Activated CD4-positive, alpha-beta T cell treated with anti-CD3 and anti-CD28 coated beads for 36 hours (primary cell): Measurements from ENCODE around the gene BRINP2. TPM values are rescaled to one million over a fixed set of nuclear protein-coding genes. Genes with fewer than 3 reads are reported as not detected.

ENCODE experiments used
- ATAC-seq: fragments of 200-7000 bp; cut with Tn5 transposase; one replicate; pipeline ENCODE4 v1.10.0; 2021; ENCODE audit warnings: mild to moderate bottlenecking, moderate library complexity
- CTCF ChIA-PET: fragments of 350-600 bp; sonication (Branson Sonifier 250); formaldehyde crosslinking; loops from one replicate; lab custom pipeline; 2021; ENCODE audit warnings: antibody characterized with exemption; lab: Charles Lee
- POLR2A ChIA-PET: fragments of 350-600 bp; sonication (Branson Sonifier 250); formaldehyde crosslinking; loops from one replicate; lab custom pipeline; 2021; ENCODE audit warnings: antibody characterized with exemption, inconsistent platforms; lab: Charles Lee
- DNase-seq: peaks from one replicate; pipeline ENCODE4 v3.0.0-alpha.2; 2020
- H3K27ac Mint-ChIP-seq: one replicate; pipeline ENCODE4 v1.8.0; 2021; ENCODE audit warnings: mixed read lengths
- H3K27me3 Mint-ChIP-seq: one replicate; pipeline ENCODE4 v1.8.0; 2021; ENCODE audit warnings: mixed read lengths
- H3K36me3 Mint-ChIP-seq: one replicate; pipeline ENCODE4 v1.8.0; 2021; ENCODE audit warnings: low read depth, mixed read lengths
- H3K4me1 Mint-ChIP-seq: one replicate; pipeline ENCODE4 v1.8.0; 2021; ENCODE audit warnings: mixed read lengths
- H3K4me3 Mint-ChIP-seq: one replicate; pipeline ENCODE4 v1.8.0; 2021; ENCODE audit warnings: mild to moderate bottlenecking, moderate library complexity, mixed read lengths
- H3K9me3 Mint-ChIP-seq: one replicate; pipeline ENCODE4 v1.8.0; 2021; ENCODE audit warnings: low read depth, mixed read lengths
- intact Hi-C, 2 experiments: fragments of 100-400 bp; cut with DNase I in 1 of 2; cut with micrococcal nuclease in 1 of 2; formaldehyde crosslinking; loops; one replicate each; pipeline versions ENCODE4 v1.14.2 to v1.15.1; 2022 to 2024; cut with DNase I, micrococcal nuclease
- total RNA-seq, 2 experiments: library from RNA; stranded (reverse); gene quantifications; one replicate each; pipeline ENCODE4 v1.2.3, GENCODE V29; 2021

Gene BRINP2
- total RNA-seq, 2 experiments from 2014 or later = not detected

DNA sequence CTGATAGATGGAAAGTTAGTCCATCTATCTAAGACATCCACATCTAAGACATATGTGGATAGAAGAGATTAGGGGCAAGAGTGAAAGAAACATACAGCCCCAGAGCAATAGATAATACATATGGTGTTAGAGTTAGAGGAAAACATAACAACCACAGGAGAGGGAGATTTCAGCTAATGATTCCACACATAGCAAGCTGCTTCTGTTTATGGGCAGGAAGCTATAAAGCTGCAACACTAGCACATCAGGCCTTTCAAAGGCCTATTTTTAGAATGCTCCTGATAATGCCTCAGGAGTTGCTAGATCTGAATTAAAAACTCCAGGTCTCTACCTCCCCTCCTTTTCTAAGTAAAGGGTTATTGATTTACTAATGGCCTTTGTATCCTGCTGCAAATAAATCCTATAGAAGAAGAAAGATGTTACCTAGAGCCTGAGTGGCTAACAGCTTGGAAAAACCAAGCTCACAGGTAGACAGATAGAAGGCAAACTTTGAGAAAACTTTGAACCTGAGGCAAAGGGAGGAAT lies 36.1 kb downstream of the BRINP2 start:
- DNase-seq (no peak), ATAC-seq (no peak)
- ChIA-PET POLR2A (no interaction called here), CTCF (no interaction called here)
- Mint-ChIP-seq H3K9me3 (no peaks in the 10 kb centered on the region), H3K4me3 (no peak overlapping the region), H3K4me1 (no peaks in the 10 kb centered on the region), H3K27ac (no peak overlapping the region), H3K27me3 (no peaks in the 10 kb centered on the region), H3K36me3 (no peaks in the 10 kb centered on the region)
- intact Hi-C loops = no loop called here

- no peak for ATAC-seq
- Mint-ChIP-seq H3K36me3 (no peaks in the 10 kb centered on the region), H3K27ac (no peak overlapping the region), H3K9me3 (no peaks in the 10 kb centered on the region), H3K4me1 (no peaks in the 10 kb centered on the region), H3K4me3 (no peak overlapping the region), H3K27me3 (no peaks in the 10 kb centered on the region)
- ChIA-PET CTCF (no interaction called here), POLR2A (no interaction called here)
- intact Hi-C loops = no loop called here
- DNase-seq = no peak
These were observed 38.2 kb downstream of the BRINP2 start for GRCh38 chr1:177208920-177209319.

- H3K36me3 Mint-ChIP-seq = no peaks in the 10 kb centered on the region
- ChIA-PET CTCF (no interaction called here), POLR2A (no interaction called here)
- ATAC-seq = no peak
- no peaks in the 10 kb centered on the region for H3K27me3 Mint-ChIP-seq
- no peaks in the 10 kb centered on the region for H3K4me1 Mint-ChIP-seq
- intact Hi-C loops = no loop called here
- no peaks in the 10 kb centered on the region for H3K9me3 Mint-ChIP-seq
- H3K4me3 Mint-ChIP-seq = no peak overlapping the region
- H3K27ac Mint-ChIP-seq = no peak overlapping the region
- DNase-seq = no peak
These were observed 38.6 kb downstream of the BRINP2 start for GRCh38 chr1:177209357-177209756.

- ChIA-PET POLR2A (no interaction called here), CTCF (no interaction called here)
- DNase-seq = no peak
- ATAC-seq = no peak
- no peaks in the 10 kb centered on the region for H3K27me3 Mint-ChIP-seq
- H3K36me3 Mint-ChIP-seq = no peaks in the 10 kb centered on the region
- intact Hi-C loops = no loop called here
- H3K4me1 Mint-ChIP-seq = no peaks in the 10 kb centered on the region
- no peaks in the 10 kb centered on the region for H3K9me3 Mint-ChIP-seq
- H3K27ac Mint-ChIP-seq = no peak overlapping the region
- H3K4me3 Mint-ChIP-seq = no peak overlapping the region
These were observed 39.3 kb downstream of the BRINP2 start for GRCh38 chr1:177210071-177210470.

DNA sequence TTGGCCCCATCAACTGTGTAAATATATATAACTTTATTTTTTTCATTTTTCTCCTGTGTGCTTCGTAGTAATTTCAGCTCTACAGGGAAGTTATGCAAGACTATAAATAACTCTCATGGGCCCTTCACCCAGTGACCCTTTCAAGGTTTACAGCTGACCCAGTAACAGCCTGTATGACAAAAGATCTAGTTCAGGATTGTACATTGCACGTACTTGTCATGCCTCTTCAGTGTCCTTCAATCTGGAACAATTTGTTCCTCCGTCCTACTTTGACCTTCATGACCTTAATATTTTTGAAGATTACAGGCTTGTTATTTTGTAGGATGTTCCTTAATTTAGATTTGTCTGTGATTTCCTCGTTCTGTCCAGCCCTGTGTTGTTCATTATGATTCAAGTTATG lies 40.5 kb downstream of the BRINP2 start:
- ChIA-PET CTCF (interaction anchor here (0.7 kb wide), 1 partner anchor 59 kb away, joined by 3 read pairs; no protein-coding TSS in a partner anchor), POLR2A (no interaction called here)
- DNase-seq (no peak), ATAC-seq (no peak)
- H3K4me3 Mint-ChIP-seq = no peak overlapping the region
- no peak overlapping the region for H3K27ac Mint-ChIP-seq
- H3K36me3 Mint-ChIP-seq = no peaks in the 10 kb centered on the region
- H3K9me3 Mint-ChIP-seq = no peaks in the 10 kb centered on the region
- H3K27me3 Mint-ChIP-seq = no peaks in the 10 kb centered on the region
- intact Hi-C loops = no loop called here
- no peaks in the 10 kb centered on the region for H3K4me1 Mint-ChIP-seq

- intact Hi-C loops = no loop called here
- Mint-ChIP-seq H3K27ac (no peak overlapping the region), H3K4me3 (no peak overlapping the region), H3K4me1 (no peaks in the 10 kb centered on the region), H3K27me3 (no peaks in the 10 kb centered on the region), H3K9me3 (peaks cover 11% of the 10 kb centered on the region), H3K36me3 (no peaks in the 10 kb centered on the region)
- CTCF ChIA-PET = interaction anchor here (0.6 to 0.7 kb wide), 2 partner anchors 33 to 40 kb away, joined by 3 read pairs; no protein-coding TSS in a partner anchor
- ATAC-seq (no peak), DNase-seq (no peak)
- POLR2A ChIA-PET = interaction anchor here (0.6 kb wide), 1 partner anchor 100 kb away, joined by 3 read pairs; no protein-coding TSS in a partner anchor
These were observed 45.9 kb downstream of the BRINP2 start for GRCh38 chr1:177216587-177217202.

DNA sequence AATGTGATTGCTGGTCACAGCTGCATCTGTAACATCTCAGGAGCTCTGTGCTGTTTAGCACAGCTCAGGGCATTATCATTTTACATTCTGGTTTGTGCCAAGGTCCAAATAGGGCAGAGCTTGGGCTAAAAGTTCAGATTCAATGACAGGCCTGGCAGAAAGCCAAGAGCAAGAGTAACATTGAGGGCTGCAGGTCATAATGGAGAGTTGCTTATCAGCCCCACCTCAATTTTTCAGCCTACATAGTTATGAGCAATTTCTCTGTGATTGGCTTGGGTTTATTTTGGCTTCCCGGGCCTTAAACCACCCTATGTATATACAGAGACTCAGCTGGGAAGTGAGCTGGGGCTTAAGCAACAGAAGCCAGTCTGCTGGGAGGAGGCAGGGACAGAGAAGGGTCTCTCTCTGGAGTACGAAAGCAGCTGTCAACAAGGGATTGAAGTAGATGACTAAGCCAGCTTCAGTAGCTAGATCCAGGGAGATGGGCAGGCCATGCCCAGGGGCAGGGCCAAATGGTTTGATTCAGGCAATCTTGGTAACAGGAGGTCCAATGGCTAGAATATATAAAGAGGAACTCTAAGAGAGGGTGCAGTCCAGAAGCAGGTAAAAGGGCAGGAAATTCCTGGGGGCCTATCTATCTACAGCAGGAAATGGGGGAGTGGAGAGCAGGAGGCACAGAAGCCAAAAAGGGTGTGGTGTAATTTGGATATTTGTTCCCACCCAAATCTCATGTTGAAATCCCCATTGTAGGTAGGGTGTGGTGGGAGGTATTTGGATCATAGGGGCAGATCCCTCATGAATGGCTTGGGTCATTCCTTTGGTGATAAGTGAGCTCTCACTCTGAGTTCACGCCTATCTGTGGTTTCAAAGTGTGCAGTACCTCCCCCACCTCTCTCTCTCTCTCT lies 49.0 kb downstream of the BRINP2 start:
- H3K27me3 Mint-ChIP-seq = no peaks in the 10 kb centered on the region
- H3K9me3 Mint-ChIP-seq = peaks cover 11% of the 10 kb centered on the region
- no peaks in the 10 kb centered on the region for H3K36me3 Mint-ChIP-seq
- H3K4me3 Mint-ChIP-seq = no peak overlapping the region
- H3K4me1 Mint-ChIP-seq = no peaks in the 10 kb centered on the region
- ChIA-PET CTCF (no interaction called here), POLR2A (no interaction called here)
- H3K27ac Mint-ChIP-seq = no peak overlapping the region
- DNase-seq = no peak
- no peak for ATAC-seq
- intact Hi-C loops = no loop called here

DNA sequence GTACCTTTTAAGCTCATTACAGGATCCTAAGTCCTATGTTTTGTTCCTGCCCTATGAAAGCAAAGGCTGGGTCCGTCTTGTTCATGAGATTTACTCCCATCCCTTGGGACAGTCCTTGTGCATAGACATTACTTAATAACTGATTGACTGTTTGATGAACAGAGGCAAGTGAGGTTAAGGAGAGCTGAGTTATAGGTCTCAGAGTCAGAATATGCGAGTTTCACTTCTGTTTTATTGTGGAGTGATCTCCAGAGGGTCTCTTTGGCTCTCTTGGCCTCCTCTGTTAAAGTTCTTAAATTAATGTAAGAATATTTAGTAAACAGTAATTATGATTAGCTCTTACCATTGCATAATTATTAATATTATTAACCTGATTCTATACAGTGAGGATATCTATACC lies 52.6 kb downstream of the BRINP2 start:
- no peaks in the 10 kb centered on the region for H3K4me1 Mint-ChIP-seq
- DNase-seq (no peak), ATAC-seq (no peak)
- no peaks in the 10 kb centered on the region for H3K27me3 Mint-ChIP-seq
- CTCF ChIA-PET = interaction anchor here (0.7 kb wide), 1 partner anchor 1540 kb away, joined by 3 read pairs; no protein-coding TSS in a partner anchor
- POLR2A ChIA-PET = no interaction called here
- H3K4me3 Mint-ChIP-seq = no peak overlapping the region
- H3K9me3 Mint-ChIP-seq = no peaks in the 10 kb centered on the region
- intact Hi-C loops = no loop called here
- no peak overlapping the region for H3K27ac Mint-ChIP-seq
- H3K36me3 Mint-ChIP-seq = no peaks in the 10 kb centered on the region

DNA sequence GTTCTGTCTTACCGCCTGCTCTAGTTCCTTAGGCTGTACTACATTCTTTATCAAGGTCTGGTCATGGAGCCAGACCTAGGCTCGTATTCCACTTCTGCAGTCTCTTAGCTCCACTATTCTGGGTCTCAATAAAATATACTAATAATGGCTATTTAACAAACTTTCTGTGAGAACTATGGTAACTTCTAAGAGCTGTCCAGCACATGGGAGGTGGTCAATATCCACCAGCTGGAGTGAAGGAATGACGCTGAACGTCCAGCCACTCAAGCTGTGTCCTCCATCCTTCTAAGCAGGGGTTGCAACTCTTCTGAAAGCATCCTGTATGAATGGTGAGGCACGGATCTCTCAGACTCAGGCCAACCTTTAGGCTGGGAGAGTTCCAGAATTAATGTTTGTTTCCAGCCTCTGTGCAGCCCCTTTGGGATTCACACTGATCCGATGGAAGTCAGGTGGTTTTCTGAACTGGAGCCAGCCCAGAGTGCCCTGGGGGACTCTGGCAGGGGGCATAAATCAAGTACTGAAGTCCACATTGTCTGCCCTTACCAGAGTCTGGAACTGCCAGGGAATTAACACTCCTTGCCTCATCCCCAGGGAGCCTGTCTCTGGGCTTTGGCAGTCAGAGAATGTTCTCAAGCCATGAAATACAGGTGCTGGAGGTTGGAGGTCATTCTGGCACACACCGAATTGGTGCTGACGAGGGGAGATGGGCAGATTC lies 57.4 kb downstream of the BRINP2 start:
- Mint-ChIP-seq H3K27ac (no peak overlapping the region), H3K27me3 (no peaks in the 10 kb centered on the region), H3K36me3 (no peaks in the 10 kb centered on the region), H3K4me3 (no peak overlapping the region), H3K4me1 (no peaks in the 10 kb centered on the region), H3K9me3 (no peaks in the 10 kb centered on the region)
- POLR2A ChIA-PET = no interaction called here
- intact Hi-C loops = no loop called here
- DNase-seq = no peak
- CTCF ChIA-PET = interaction anchor here (0.5 kb wide), 1 partner anchor 20 kb away, joined by 3 read pairs; no protein-coding TSS in a partner anchor
- no peak for ATAC-seq

GRCh38 chr1:177228693-177229065 lies 57.9 kb downstream of the BRINP2 start:
- DNase-seq (no peak), ATAC-seq (no peak)
- Mint-ChIP-seq H3K36me3 (no peaks in the 10 kb centered on the region), H3K27me3 (no peaks in the 10 kb centered on the region), H3K27ac (no peak overlapping the region), H3K4me1 (no peaks in the 10 kb centered on the region), H3K9me3 (no peaks in the 10 kb centered on the region), H3K4me3 (no peak overlapping the region)
- CTCF ChIA-PET = interaction anchor here (0.5 kb wide), 1 partner anchor 21 kb away, joined by 3 read pairs; no protein-coding TSS in a partner anchor
- intact Hi-C loops = no loop called here
- POLR2A ChIA-PET = no interaction called here

DNA sequence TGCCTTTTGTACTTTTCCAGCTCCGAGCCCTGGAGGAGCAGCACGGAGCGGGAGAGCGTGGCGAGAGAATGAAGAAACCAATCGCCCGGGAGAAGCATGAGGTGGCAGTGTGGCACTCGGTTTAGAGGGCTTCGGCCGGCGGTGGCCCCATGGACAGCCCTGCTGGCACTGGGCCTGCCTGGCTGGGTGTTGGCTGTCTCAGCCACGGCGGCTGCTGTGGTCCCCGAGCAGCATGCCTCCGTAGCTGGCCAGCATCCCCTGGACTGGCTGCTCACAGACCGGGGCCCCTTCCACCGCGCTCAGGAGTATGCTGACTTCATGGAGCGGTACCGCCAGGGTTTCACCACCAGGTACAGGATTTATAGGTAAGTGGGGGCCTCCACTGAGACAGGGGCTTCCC lies 59.0 kb downstream of the BRINP2 start:
- no peaks in the 10 kb centered on the region for H3K27me3 Mint-ChIP-seq
- no peak for ATAC-seq
- intact Hi-C loops = no loop called here
- H3K4me3 Mint-ChIP-seq = no peak overlapping the region
- no peaks in the 10 kb centered on the region for H3K9me3 Mint-ChIP-seq
- H3K27ac Mint-ChIP-seq = no peak overlapping the region
- CTCF ChIA-PET = no interaction called here
- POLR2A ChIA-PET = no interaction called here
- DNase-seq = no peak
- no peaks in the 10 kb centered on the region for H3K36me3 Mint-ChIP-seq
- H3K4me1 Mint-ChIP-seq = no peaks in the 10 kb centered on the region
